Measurements from ENCODE around the gene BTNL9. TPM values are rescaled to one million over a fixed set of nuclear protein-coding genes. Genes with fewer than 3 reads are reported as not detected.
"Not testable (repeated sequence)": the region's sequence is repeated elsewhere in the genome, so short reads cannot be mapped to it uniquely, and the experiment has no call there.

The BTNL9 gene
- total and polyA plus RNA-seq, 12 donors, result 16.0 to 254 (median 31.0) TPM

GRCh38 chr5:181008136-181008535 is 31.9 kb upstream of the BTNL9 start:
- H3K27me3 ChIP-seq, result peaks cover 0 to 14% (median 0%) of the 10 kb centered on the region in 7 donors
- no peak overlapping the region for H3K27ac ChIP-seq
- intact Hi-C loops (cut with DNase I), result no loop called here
- TF ChIP-seq, protein P1, sequence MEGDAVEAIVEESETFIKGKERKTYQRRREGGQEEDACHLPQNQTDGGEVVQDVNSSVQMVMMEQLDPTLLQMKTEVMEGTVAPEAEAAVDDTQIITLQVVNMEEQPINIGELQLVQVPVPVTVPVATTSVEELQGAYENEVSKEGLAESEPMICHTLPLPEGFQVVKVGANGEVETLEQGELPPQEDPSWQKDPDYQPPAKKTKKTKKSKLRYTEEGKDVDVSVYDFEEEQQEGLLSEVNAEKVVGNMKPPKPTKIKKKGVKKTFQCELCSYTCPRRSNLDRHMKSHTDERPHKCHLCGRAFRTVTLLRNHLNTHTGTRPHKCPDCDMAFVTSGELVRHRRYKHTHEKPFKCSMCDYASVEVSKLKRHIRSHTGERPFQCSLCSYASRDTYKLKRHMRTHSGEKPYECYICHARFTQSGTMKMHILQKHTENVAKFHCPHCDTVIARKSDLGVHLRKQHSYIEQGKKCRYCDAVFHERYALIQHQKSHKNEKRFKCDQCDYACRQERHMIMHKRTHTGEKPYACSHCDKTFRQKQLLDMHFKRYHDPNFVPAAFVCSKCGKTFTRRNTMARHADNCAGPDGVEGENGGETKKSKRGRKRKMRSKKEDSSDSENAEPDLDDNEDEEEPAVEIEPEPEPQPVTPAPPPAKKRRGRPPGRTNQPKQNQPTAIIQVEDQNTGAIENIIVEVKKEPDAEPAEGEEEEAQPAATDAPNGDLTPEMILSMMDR (IDR thresholded peaks at IDR 0.05), result no peak
- peaks cover 0 to 17% (median 0%) of the 10 kb centered on the region in 11 donors for H3K9me3 ChIP-seq
- H3K4me3 ChIP-seq, result no peak overlapping the region
- ATAC-seq, result no peak
- WGBS, 2 donors, result 72 to 76% methylated on average over 6 of the region's 6 CpGs
- no peak for DNase-seq
- no peaks in the 10 kb centered on the region for H3K36me3 ChIP-seq
- H3K4me1 ChIP-seq, result no peaks in the 10 kb centered on the region

- H3K27ac ChIP-seq; intact Hi-C loops (cut with DNase I): not testable (repeated sequence)
Measured at GRCh38 chr5:181010018-181010417, 30.0 kb upstream of the BTNL9 start.

GRCh38 chr5:181014654-181015053 is 25.4 kb upstream of the BTNL9 start:
- H3K27me3 ChIP-seq; DNase-seq; H3K36me3 ChIP-seq; H3K4me3 ChIP-seq; intact Hi-C loops (cut with DNase I); H3K27ac ChIP-seq; ATAC-seq; H3K4me1 ChIP-seq: not testable (repeated sequence)
- H3K9me3 ChIP-seq, result peaks cover 0 to 33% (median 0%) of the 10 kb centered on the region in 11 donors

More at GRCh38 chr5:181010018-181010417, 30.0 kb upstream of the BTNL9 start:
- DNase-seq, H3K4me3 ChIP-seq, ATAC-seq, H3K27me3 ChIP-seq, H3K36me3 ChIP-seq, H3K4me1 ChIP-seq: not testable (repeated sequence)
- 89 to 94% methylated on average over 4 of the region's 4 CpGs for WGBS, 2 donors
- peaks cover 0 to 30% (median 0%) of the 10 kb centered on the region in 11 donors for H3K9me3 ChIP-seq

GRCh38 chr5:181017448-181017847 is 22.6 kb upstream of the BTNL9 start:
- H3K9me3 ChIP-seq, result peaks cover 0 to 35% (median 8%) of the 10 kb centered on the region in 11 donors
- intact Hi-C loops (cut with DNase I); H3K4me3 ChIP-seq; H3K4me1 ChIP-seq; DNase-seq; ATAC-seq; H3K36me3 ChIP-seq; H3K27me3 ChIP-seq; H3K27ac ChIP-seq: not testable (repeated sequence)
- 81 to 85% methylated on average over 3 of the region's 3 CpGs for WGBS, 2 donors

GRCh38 chr5:181020688-181021087 is 19.4 kb upstream of the BTNL9 start:
- TF ChIP-seq, protein P1 (IDR thresholded peaks at IDR 0.05), result no peak
- no peak for DNase-seq
- H3K27me3 ChIP-seq, result peaks cover 0 to 7% (median 0%) of the 10 kb centered on the region in 7 donors
- no peak for ATAC-seq
- H3K27ac ChIP-seq, result no peak overlapping the region
- peaks cover 0 to 47% (median 22%) of the 10 kb centered on the region in 11 donors for H3K9me3 ChIP-seq
- H3K4me1 ChIP-seq, result no peaks in the 10 kb centered on the region
- WGBS, 2 donors, result 72 to 93% methylated on average over 3 of the region's 3 CpGs
- H3K4me3 ChIP-seq, result no peak overlapping the region
- H3K36me3 ChIP-seq, result no peaks in the 10 kb centered on the region
- intact Hi-C loops (cut with DNase I), result loop anchor here in 2 of 10 donors (5.0 to 10.0 kb wide), 2 partner anchors 73 to 246 kb away; no protein-coding TSS in a partner anchor

- no peaks in the 10 kb centered on the region for H3K4me1 ChIP-seq
- ATAC-seq, result no peak
Measured at GRCh38 chr5:181024245-181025064, 15.6 kb upstream of the BTNL9 start.

More at GRCh38 chr5:181024245-181025064, 15.6 kb upstream of the BTNL9 start:
- no peak overlapping the region for H3K27ac ChIP-seq
- no peak overlapping the region for H3K4me3 ChIP-seq
- no peaks in the 10 kb centered on the region for H3K36me3 ChIP-seq
- DNase-seq, result no peak
- 62 to 72% methylated on average over 1 of the region's 1 CpG for WGBS, 2 donors
- TF ChIP-seq, protein P1 (IDR thresholded peaks at IDR 0.05), result no peak
- H3K27me3 ChIP-seq, result peaks cover 0 to 14% (median 0%) of the 10 kb centered on the region in 7 donors
- peaks cover 0 to 55% (median 28%) of the 10 kb centered on the region in 11 donors for H3K9me3 ChIP-seq
- intact Hi-C loops (cut with DNase I), result loop anchor here in 2 of 10 donors (5.0 to 10.0 kb wide), 2 partner anchors 77 to 250 kb away; no protein-coding TSS in a partner anchor
